Keratinocyte (primary cell): ENCODE measurements around the gene LRRTM3. TPM values are rescaled to one million over a fixed set of nuclear protein-coding genes. Genes with fewer than 3 reads are reported as not detected.

ENCODE experiments used
- DNase-seq: peaks from one replicate; pipeline ENCODE4 v3.0.0-alpha.2; 2011; ENCODE audit warnings: low read depth, missing footprints, low spot score
- FAIRE-seq: peaks from 2 replicates; lab custom pipeline; 2011; peaks lifted over from hg19 to GRCh38; lab: Jason Lieb, UNC
- H2AFZ ChIP-seq: 2 replicates; pipeline ENCODE4 v1.6.0; 2012; ENCODE audit warnings: low read length, control low read depth, inconsistent platforms; ENCODE audit not compliant: control insufficient read depth
- H3K27ac ChIP-seq: 2 replicates; pipeline ENCODE4 v1.5.1; 2011; ENCODE audit warnings: low read length; ENCODE audit not compliant: control insufficient read depth, insufficient read depth
- H3K27me3 ChIP-seq: 3 replicates; pipeline ENCODE4 v1.6.0; 2011; ENCODE audit warnings: low read length; ENCODE audit not compliant: control insufficient read depth, insufficient read depth; ENCODE audit errors: extremely low read depth
- H3K36me3 ChIP-seq, 2 experiments: 2 replicates in 1 of 2; 3 replicates in 1 of 2; pipeline ENCODE4 v1.5.1; 2011; ENCODE audit warnings: low read length in 2 of 2, mild to moderate bottlenecking in 1 of 2; ENCODE audit not compliant: control insufficient read depth in 2 of 2, insufficient read depth in 2 of 2; ENCODE audit errors: extremely low read depth in 1 of 2
- H3K4me1 ChIP-seq: 3 replicates; pipeline ENCODE4 v1.5.1; 2011; ENCODE audit warnings: low read length; ENCODE audit not compliant: control insufficient read depth, insufficient read depth; ENCODE audit errors: extremely low read depth
- H3K4me2 ChIP-seq: 3 replicates; pipeline ENCODE4 v1.6.0; 2011; ENCODE audit warnings: low read depth, low read length; ENCODE audit not compliant: control insufficient read depth, insufficient read depth; ENCODE audit errors: extremely low read depth
- H3K4me3 ChIP-seq, 3 experiments: fragments of 200-600 bp in 1 of 3; sonication (generic) in 1 of 3; 2 replicates in 2 of 3; 3 replicates in 1 of 3; pipeline ENCODE4 v1.5.1; 2011 to 2016; ENCODE audit warnings: low read length in 3 of 3, mild to moderate bottlenecking in 3 of 3, control low read depth in 2 of 3, inconsistent platforms in 1 of 3, low read depth in 1 of 3, mixed read lengths in 1 of 3, mixed run types in 1 of 3, moderate library complexity in 1 of 3; ENCODE audit not compliant: control insufficient read depth in 2 of 3, insufficient read depth in 2 of 3; ENCODE audit errors: extremely low read depth in 1 of 3
- H3K79me2 ChIP-seq: 2 replicates; pipeline ENCODE4 v1.6.0; 2012; ENCODE audit warnings: low read length; ENCODE audit not compliant: control insufficient read depth, insufficient read depth
- H3K9ac ChIP-seq: 3 replicates; pipeline ENCODE4 v1.6.0; 2011; ENCODE audit warnings: low read length; ENCODE audit not compliant: control insufficient read depth, insufficient read depth; ENCODE audit errors: extremely low read depth
- H3K9me1 ChIP-seq: 3 replicates; pipeline ENCODE4 v1.6.0; 2011; ENCODE audit warnings: low read length; ENCODE audit not compliant: control insufficient read depth, insufficient read depth; ENCODE audit errors: extremely low read depth
- H3K9me3 ChIP-seq: 2 replicates; pipeline ENCODE4 v1.5.1; 2012; ENCODE audit warnings: low read depth, low read length; ENCODE audit not compliant: control insufficient read depth
- H4K20me1 ChIP-seq: 3 replicates; pipeline ENCODE4 v1.6.0; 2011; ENCODE audit warnings: low read length; ENCODE audit not compliant: control insufficient read depth, insufficient read depth; ENCODE audit errors: extremely low read depth
- CTCF ChIP-seq, 3 experiments: IDR thresholded peaks in 1 of 3; conservative IDR thresholded peaks in 1 of 3; optimal IDR thresholded peaks in 1 of 3; 2 replicates in 2 of 3; 3 replicates in 1 of 3; pipeline versions ENCODE3 to v1.5.1; 2011; ENCODE audit warnings: low read length in 3 of 3, mild to moderate bottlenecking in 3 of 3, moderate library complexity in 2 of 3, control low read depth in 1 of 3, inconsistent platforms in 1 of 3; ENCODE audit not compliant: insufficient read depth in 2 of 3; ENCODE audit errors: extremely low read depth in 1 of 3
- EZH2 ChIP-seq: IDR thresholded peaks from one replicate; pipeline ENCODE4 v1.6.1; 2012; ENCODE audit warnings: inconsistent platforms, mild to moderate bottlenecking, low read length, moderate library complexity
- dilution Hi-C: fragments of 300-500 bp; cut with MboI; formaldehyde crosslinking; loops from one replicate; pipeline ENCODE4 v1.7.0; 2020; ENCODE audit warnings: low sequenced_read_pairs; ENCODE audit not compliant: extremely low pct_ligation_motif_present
- polyA plus RNA-seq, 5 experiments: library from polyadenylated mRNA; depleted of rRNA in 3 of 5; stranded (reverse) in 3 of 5; stranded (forward) in 1 of 5; unstranded in 1 of 5; fragments of >200 nt; gene quantifications; 1 replicate in 1 of 5; 2 replicates in 3 of 5; 3 replicates in 1 of 5; pipeline versions ENCODE4 v1.2.1 to v1.2.3, GENCODE V29; 2011 to 2012; ENCODE audit warnings: missing spikeins in 2 of 5, low read depth in 1 of 5, low replicate concordance in 1 of 5

LRRTM3 gene
- polyA plus RNA-seq, 1 donor (not counting 4 experiments of a cell fraction or from before 2014, with no cell fraction given): not detected

- H4K20me1 ChIP-seq: no peaks in the 10 kb centered on the region
- H3K9ac ChIP-seq: no peak overlapping the region
- H3K36me3 ChIP-seq: no peaks in the 10 kb centered on the region
- no peaks in the 10 kb centered on the region for H3K4me1 ChIP-seq
- peaks cover 20% of the 10 kb centered on the region for H3K27me3 ChIP-seq
- dilution Hi-C loops: no loop called here
- H3K4me3 ChIP-seq: no peak overlapping the region
- H2AFZ ChIP-seq: no peak overlapping the region
- no peak overlapping the region for H3K4me2 ChIP-seq
- no peak overlapping the region for H3K27ac ChIP-seq
- H3K9me1 ChIP-seq: no peaks in the 10 kb centered on the region
- FAIRE-seq (no peak), DNase-seq (no peak)
- TF ChIP-seq EZH2 (no peak), CTCF (optimal IDR thresholded peaks at IDR 0.05 in 1 of 3, IDR thresholded peaks at IDR 0.05 in 1 of 3, conservative IDR thresholded peaks at IDR 0.05 in 1 of 3; ENCODE audit: extremely low read depth in 1 of 3, insufficient read depth in 2 of 3, low read length in 3 of 3) (no peak)
- no peaks in the 10 kb centered on the region for H3K79me2 ChIP-seq
- H3K9me3 ChIP-seq: no peaks in the 10 kb centered on the region
Measured at GRCh38 chr10:66928776-66929175, 2.9 kb downstream of the LRRTM3 start.

DNA sequence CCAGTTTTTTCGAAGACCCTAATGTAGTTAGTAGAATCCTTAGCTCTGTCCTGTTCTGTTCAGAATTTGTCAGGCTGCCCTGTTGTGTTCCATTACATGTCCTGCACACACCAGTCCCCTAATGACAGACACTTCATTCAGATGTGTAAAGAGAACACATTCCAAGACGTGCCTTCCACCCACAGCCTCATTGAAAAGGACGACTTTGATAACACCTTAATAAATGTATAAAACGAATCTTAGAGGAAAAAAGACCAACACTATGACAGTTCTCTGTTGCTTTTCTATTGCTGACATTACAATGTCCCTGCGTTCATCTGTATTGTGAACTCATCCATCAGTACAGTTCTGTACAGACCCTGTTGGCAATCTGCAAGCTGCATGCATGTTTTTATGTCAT, 3.5 kb downstream of the LRRTM3 start:
- FAIRE-seq (no peak), DNase-seq (no peak)
- no peaks in the 10 kb centered on the region for H3K36me3 ChIP-seq
- dilution Hi-C loops: no loop called here
- no peak for TF ChIP-seq CTCF (optimal IDR thresholded peaks at IDR 0.05 in 1 of 3, IDR thresholded peaks at IDR 0.05 in 1 of 3, conservative IDR thresholded peaks at IDR 0.05 in 1 of 3; ENCODE audit: extremely low read depth in 1 of 3, insufficient read depth in 2 of 3, low read length in 3 of 3)
- TF ChIP-seq EZH2: no peak
- no peaks in the 10 kb centered on the region for H3K79me2 ChIP-seq
- no peak overlapping the region for H3K4me3 ChIP-seq
- no peak overlapping the region for H3K27ac ChIP-seq
- H3K9me3 ChIP-seq: no peaks in the 10 kb centered on the region
- no peak overlapping the region for H3K9ac ChIP-seq
- no peak overlapping the region for H2AFZ ChIP-seq
- no peaks in the 10 kb centered on the region for H3K9me1 ChIP-seq
- peaks cover 20% of the 10 kb centered on the region for H3K27me3 ChIP-seq
- no peaks in the 10 kb centered on the region for H3K4me1 ChIP-seq
- H3K4me2 ChIP-seq: no peak overlapping the region
- no peaks in the 10 kb centered on the region for H4K20me1 ChIP-seq
